ENCODE data around the gene CAPN14. TPM values are rescaled to one million over a fixed set of nuclear protein-coding genes. Genes with fewer than 3 reads are reported as not detected.

The CAPN14 gene
- total RNA-seq, 2 donors from 2014 or later, result 0.08 TPM; not detected in 1

GRCh38 chr2:31247711-31248110 is 30.4 kb upstream of the CAPN14 start:
- no peak for DNase-seq
- no peaks in the 10 kb centered on the region for H3K36me3 ChIP-seq
- H3K27me3 ChIP-seq, result no peaks in the 10 kb centered on the region
- no peaks in the 10 kb centered on the region for H3K4me1 ChIP-seq
- H3K27ac ChIP-seq, result no peak overlapping the region
- no peaks in the 10 kb centered on the region for H3K9me3 ChIP-seq
- TF ChIP-seq, protein P1, sequence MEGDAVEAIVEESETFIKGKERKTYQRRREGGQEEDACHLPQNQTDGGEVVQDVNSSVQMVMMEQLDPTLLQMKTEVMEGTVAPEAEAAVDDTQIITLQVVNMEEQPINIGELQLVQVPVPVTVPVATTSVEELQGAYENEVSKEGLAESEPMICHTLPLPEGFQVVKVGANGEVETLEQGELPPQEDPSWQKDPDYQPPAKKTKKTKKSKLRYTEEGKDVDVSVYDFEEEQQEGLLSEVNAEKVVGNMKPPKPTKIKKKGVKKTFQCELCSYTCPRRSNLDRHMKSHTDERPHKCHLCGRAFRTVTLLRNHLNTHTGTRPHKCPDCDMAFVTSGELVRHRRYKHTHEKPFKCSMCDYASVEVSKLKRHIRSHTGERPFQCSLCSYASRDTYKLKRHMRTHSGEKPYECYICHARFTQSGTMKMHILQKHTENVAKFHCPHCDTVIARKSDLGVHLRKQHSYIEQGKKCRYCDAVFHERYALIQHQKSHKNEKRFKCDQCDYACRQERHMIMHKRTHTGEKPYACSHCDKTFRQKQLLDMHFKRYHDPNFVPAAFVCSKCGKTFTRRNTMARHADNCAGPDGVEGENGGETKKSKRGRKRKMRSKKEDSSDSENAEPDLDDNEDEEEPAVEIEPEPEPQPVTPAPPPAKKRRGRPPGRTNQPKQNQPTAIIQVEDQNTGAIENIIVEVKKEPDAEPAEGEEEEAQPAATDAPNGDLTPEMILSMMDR (IDR thresholded peaks at IDR 0.05), result no peak
- H3K9ac ChIP-seq (ENCODE audit: low read depth in 2 of 2, low read length in 2 of 2), result no peak overlapping the region
- intact Hi-C loops (cut with DNase I), result no loop called here
- H3K4me3 ChIP-seq, result no peak overlapping the region

DNA sequence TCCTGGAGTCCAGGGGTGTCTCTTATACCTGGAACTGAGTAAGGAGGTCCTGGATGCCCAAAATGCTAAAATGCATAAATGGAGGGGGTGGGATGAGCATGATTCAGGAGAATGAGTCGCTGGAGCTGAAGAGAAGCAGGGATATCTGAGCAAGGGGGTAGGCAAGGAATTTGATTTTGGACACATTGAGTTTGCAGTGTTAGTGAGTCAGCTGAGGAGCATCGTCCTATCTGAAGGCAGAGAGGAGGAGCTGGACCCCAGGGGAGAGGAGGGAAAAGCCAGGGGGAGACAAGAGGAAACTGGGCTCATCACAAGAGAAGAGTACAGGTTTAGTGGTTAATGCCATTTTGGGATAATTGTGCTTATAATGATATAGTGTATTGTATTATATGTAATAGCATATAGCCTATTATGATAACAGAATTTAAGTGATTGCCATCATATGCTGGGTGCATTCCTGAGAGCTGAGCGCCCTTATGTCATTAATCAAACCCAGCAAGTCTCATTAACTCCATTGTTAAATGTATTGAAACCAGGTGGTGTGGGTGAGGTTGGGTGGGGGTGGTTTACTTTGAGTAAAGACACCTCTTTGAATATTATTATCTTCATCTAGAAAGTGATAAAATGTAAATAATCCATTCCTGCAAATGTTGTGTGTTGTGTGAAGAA is 29.0 kb upstream of the CAPN14 start:
- H3K27me3 ChIP-seq, result no peaks in the 10 kb centered on the region
- H3K27ac ChIP-seq, result no peak overlapping the region
- H3K36me3 ChIP-seq, result no peaks in the 10 kb centered on the region
- no peak overlapping the region for H3K9ac ChIP-seq (ENCODE audit: low read depth in 2 of 2, low read length in 2 of 2)
- no peak for DNase-seq
- no peaks in the 10 kb centered on the region for H3K9me3 ChIP-seq
- intact Hi-C loops (cut with DNase I), result no loop called here
- TF ChIP-seq, protein P1 (IDR thresholded peaks at IDR 0.05), result no peak
- H3K4me3 ChIP-seq, result no peak overlapping the region
- no peaks in the 10 kb centered on the region for H3K4me1 ChIP-seq

DNA sequence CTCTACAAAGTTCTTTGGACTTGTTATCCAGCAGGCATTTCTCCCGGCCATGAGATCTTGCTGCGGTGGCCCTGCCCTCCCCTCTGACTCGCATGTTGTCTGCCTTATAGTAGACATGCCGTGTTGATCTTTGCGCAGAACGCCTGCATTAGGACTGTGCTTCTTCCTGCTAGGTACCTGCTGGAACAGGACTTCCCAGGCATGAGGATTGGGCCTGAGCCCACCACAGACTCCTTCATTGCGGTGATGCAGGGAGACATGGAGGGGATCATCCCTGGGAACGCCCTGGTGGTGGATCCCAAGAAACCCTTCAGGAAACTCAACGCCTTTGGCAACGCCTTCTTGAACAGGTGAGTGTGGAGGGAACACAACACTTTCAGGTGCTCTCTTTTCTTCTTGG is 26.8 kb upstream of the CAPN14 start:
- intact Hi-C loops (cut with DNase I), result no loop called here
- H3K36me3 ChIP-seq, result no peaks in the 10 kb centered on the region

DNA sequence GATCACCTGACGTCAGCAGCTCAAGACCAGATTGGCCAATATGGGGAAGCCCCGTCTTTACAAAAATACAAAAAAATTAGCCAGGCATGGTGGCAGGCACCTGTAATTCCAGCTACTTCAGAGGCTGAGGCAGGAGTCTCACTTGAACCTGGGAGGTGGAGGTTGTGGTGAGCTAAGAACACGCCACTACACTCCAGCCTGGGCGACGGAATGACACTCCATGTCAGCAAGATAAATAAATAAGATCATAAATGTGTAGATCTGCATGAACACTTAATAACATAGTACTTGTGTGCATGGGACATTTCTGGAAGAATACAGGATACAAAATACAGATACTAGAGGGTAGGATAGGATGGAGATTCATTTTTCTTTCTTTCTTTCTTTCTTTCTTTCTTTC is 25.7 kb upstream of the CAPN14 start:
- Histone ChIP-seq H3K27me3 (no peaks in the 10 kb centered on the region), H3K27ac (no peak overlapping the region), H3K36me3 (no peaks in the 10 kb centered on the region), H3K4me1 (no peaks in the 10 kb centered on the region), H3K9me3 (no peaks in the 10 kb centered on the region), H3K9ac (ENCODE audit: low read depth in 2 of 2, low read length in 2 of 2) (no peak overlapping the region), H3K4me3 (no peak overlapping the region)
- no peak for DNase-seq
- TF ChIP-seq, protein P1 (IDR thresholded peaks at IDR 0.05), result no peak
- intact Hi-C loops (cut with DNase I), result no loop called here

More for the DNA sequence above, 26.8 kb upstream of the CAPN14 start:
- H3K27ac ChIP-seq, result no peak overlapping the region
- H3K4me1 ChIP-seq, result no peaks in the 10 kb centered on the region
- TF ChIP-seq, protein P1 (IDR thresholded peaks at IDR 0.05), result no peak
- no peak overlapping the region for H3K4me3 ChIP-seq
- no peaks in the 10 kb centered on the region for H3K9me3 ChIP-seq
- no peaks in the 10 kb centered on the region for H3K27me3 ChIP-seq
- H3K9ac ChIP-seq (ENCODE audit: low read depth in 2 of 2, low read length in 2 of 2), result no peak overlapping the region
- no peak for DNase-seq

DNA sequence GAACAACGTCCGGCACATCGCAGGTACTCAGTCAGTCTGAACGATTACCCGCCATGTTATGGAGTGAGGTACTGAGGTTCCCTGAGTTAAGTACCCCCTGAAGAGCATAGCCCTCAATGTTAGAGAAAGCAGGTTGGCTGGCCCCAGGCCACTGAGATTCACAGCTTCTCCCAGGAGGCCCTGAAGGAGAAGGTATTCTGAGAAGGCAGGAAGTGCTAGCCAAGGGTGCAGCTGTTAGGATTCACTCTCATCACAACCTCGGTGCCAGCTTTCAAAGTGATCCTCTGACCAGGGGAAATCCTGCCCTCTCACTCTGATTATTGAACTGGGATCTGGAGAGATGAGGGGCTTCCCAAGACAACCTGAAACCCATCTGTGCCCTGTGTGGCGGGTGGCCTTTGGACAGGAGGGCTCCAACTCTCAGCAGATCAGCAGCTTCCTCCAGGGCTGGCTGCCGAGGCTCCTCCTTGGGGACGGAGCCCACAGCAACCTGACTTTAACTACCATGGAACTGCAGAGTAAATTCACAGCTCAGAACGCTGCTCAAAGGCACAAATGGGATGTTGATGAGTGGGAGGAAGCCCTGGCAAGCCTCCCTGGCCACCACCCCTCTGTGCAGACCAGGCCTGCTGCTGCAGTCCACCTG is 24.4 kb upstream of the CAPN14 start:
- DNase-seq, result no peak
- no peaks in the 10 kb centered on the region for H3K9me3 ChIP-seq
- no peak overlapping the region for H3K4me3 ChIP-seq
- no peaks in the 10 kb centered on the region for H3K4me1 ChIP-seq
- TF ChIP-seq, protein P1 (IDR thresholded peaks at IDR 0.05), result no peak
- H3K27ac ChIP-seq, result no peak overlapping the region
- no peak overlapping the region for H3K9ac ChIP-seq (ENCODE audit: low read depth in 2 of 2, low read length in 2 of 2)
- intact Hi-C loops (cut with DNase I), result no loop called here
- no peaks in the 10 kb centered on the region for H3K36me3 ChIP-seq
- no peaks in the 10 kb centered on the region for H3K27me3 ChIP-seq

Data from colonic mucosa (tissue), 4 donors.